HFFc6 (cell line): ENCODE data around the gene ZNF500. TPM values are rescaled to one million over a fixed set of nuclear protein-coding genes. Genes with fewer than 3 reads are reported as not detected.
A peak's percentile ranks its signal among the peaks of the same experiment; 100 is the strongest.

Experiments used
- DNase-seq: peaks from one replicate; pipeline ENCODE4 v3.0.0-alpha.2; 2018
- H3K27ac Mint-ChIP-seq: 2 replicates; pipeline ENCODE4 v1.8.0; 2020; ENCODE audit warnings: mild to moderate bottlenecking, mixed read lengths
- H3K27me3 Mint-ChIP-seq: 2 replicates; pipeline ENCODE4 v1.8.0; 2021; ENCODE audit warnings: mild to moderate bottlenecking, moderate library complexity, mixed read lengths; ENCODE audit not compliant: insufficient read depth
- H3K36me3 Mint-ChIP-seq: 2 replicates; pipeline ENCODE4 v1.8.0; 2021; ENCODE audit warnings: low read depth, mixed read lengths
- H3K4me1 Mint-ChIP-seq: 2 replicates; pipeline ENCODE4 v1.8.0; 2020; ENCODE audit warnings: low read depth, mixed read lengths
- H3K4me3 Mint-ChIP-seq: 2 replicates; pipeline ENCODE4 v1.8.0; 2020; ENCODE audit warnings: mild to moderate bottlenecking, moderate library complexity, mixed read lengths
- H3K9me3 Mint-ChIP-seq: 2 replicates; pipeline ENCODE4 v1.8.0; 2020; ENCODE audit warnings: mild to moderate bottlenecking, mixed read lengths
- total RNA-seq, 6 experiments: library from RNA; stranded (reverse); fragmentation: NEBNext Ultra II Directional; extraction: Animal tissue kit (Norgen Biotek cat#: 25700); gene quantifications; 2 replicates in 1 of 6; 3 replicates in 5 of 6; pipeline ENCODE4 v1.2.3, GENCODE V29; 2021
- TF ChIP-seq, protein P1 (sequence below): fragments of 200-600 bp; sonication (generic); IDR thresholded peaks from 2 replicates; pipeline ENCODE4 v1.5.0; 2021; ENCODE audit warnings: antibody characterized with exemption, mild to moderate bottlenecking

Gene ZNF500
- total RNA-seq, 6 experiments from 2014 or later: 8.9 to 13.4 (median 10.4) TPM

DNA sequence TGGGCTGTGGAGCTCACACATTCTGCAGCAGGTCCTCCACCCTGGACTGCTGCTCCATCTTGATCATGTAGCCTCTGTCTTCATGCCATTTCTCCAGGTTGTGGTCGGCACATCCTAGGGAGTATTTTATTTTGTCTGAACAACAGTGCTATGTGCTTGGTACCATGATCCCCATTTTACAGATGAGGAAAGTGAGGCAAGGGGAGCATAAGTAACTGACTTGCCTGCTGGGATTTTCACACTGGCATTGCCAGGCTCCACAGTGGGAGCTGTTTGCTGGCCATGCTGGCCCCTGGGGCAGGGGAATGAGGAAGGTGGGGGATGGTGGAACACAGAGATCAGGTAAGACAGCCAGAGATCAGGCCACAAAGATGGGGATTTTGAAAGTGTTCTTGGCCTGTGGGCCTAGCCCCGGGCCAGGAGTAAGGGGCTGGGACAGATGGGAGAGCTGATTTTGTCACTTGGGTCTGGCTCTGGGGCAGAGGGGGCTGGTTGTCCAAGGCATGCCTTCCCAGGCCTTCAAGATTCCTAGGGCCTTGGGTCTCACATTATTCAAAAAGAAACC lies 9.3 kb upstream of the ZNF500 start:
- TF ChIP-seq, protein P1, sequence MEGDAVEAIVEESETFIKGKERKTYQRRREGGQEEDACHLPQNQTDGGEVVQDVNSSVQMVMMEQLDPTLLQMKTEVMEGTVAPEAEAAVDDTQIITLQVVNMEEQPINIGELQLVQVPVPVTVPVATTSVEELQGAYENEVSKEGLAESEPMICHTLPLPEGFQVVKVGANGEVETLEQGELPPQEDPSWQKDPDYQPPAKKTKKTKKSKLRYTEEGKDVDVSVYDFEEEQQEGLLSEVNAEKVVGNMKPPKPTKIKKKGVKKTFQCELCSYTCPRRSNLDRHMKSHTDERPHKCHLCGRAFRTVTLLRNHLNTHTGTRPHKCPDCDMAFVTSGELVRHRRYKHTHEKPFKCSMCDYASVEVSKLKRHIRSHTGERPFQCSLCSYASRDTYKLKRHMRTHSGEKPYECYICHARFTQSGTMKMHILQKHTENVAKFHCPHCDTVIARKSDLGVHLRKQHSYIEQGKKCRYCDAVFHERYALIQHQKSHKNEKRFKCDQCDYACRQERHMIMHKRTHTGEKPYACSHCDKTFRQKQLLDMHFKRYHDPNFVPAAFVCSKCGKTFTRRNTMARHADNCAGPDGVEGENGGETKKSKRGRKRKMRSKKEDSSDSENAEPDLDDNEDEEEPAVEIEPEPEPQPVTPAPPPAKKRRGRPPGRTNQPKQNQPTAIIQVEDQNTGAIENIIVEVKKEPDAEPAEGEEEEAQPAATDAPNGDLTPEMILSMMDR: no peak
- Mint-ChIP-seq H3K9me3 (no peaks in the 10 kb centered on the region), H3K36me3 (no peaks in the 10 kb centered on the region), H3K27ac (no peak overlapping the region), H3K4me3 (no peak overlapping the region), H3K4me1 (peaks cover 12% of the 10 kb centered on the region), H3K27me3 (no peaks in the 10 kb centered on the region; the same call in none of the 2 replicates)
- no peak for DNase-seq

DNA sequence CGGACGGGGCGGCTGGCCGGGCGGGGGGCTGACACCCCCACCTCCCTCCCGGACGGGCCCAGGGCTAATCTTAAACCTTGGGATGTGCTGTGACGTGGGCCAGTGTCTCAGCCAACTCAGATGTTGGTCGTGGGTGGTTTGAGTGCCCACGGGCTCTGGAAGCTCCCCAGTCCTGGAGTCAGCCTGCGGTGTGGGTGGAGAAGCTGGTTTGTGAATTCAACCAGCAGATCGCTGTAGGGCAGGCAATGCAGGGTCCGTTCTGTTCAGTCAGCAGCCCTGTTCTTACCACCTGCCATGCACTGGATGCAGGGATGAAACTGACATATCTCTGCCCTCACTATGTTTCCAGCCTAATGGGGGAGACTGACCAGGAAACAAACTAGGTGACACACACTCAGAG lies 8.0 kb upstream of the ZNF500 start:
- TF ChIP-seq, protein P1: no peak
- Mint-ChIP-seq H3K4me1 (peaks cover 6% of the 10 kb centered on the region), H3K9me3 (no peaks in the 10 kb centered on the region), H3K27me3 (no peaks in the 10 kb centered on the region; the same call in none of the 2 replicates), H3K36me3 (no peaks in the 10 kb centered on the region), H3K4me3 (no peak overlapping the region), H3K27ac (no peak overlapping the region)
- DNase-seq: no peak

DNA sequence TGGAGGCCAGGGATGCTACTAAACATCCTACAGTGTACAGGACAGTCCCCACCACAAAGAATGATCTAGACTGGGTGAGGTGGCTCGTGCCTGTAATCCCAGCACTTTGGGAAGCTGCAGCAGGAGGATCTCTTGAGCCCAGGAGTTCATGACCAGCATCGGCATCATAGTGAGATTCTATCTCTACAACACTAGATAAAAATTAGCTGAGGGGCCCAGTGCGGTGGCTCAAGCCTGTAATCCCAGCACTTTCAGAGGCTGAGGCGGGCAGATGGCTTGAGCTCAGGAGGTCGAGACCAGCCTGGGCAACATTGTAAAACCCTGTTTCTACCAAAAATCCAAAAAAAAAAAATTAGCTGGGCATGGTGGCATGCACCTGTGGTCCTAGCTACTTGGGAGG lies 5.4 kb upstream of the ZNF500 start:
- no peaks in the 10 kb centered on the region for H3K36me3 Mint-ChIP-seq
- no peaks in the 10 kb centered on the region for H3K9me3 Mint-ChIP-seq
- H3K27me3 Mint-ChIP-seq: no peaks in the 10 kb centered on the region; the same call in 1 of the 2 replicates
- no peak overlapping the region for H3K27ac Mint-ChIP-seq
- DNase-seq: no peak
- no peak overlapping the region for H3K4me3 Mint-ChIP-seq
- TF ChIP-seq, protein P1: no peak
- H3K4me1 Mint-ChIP-seq: peaks cover 22% of the 10 kb centered on the region

DNA sequence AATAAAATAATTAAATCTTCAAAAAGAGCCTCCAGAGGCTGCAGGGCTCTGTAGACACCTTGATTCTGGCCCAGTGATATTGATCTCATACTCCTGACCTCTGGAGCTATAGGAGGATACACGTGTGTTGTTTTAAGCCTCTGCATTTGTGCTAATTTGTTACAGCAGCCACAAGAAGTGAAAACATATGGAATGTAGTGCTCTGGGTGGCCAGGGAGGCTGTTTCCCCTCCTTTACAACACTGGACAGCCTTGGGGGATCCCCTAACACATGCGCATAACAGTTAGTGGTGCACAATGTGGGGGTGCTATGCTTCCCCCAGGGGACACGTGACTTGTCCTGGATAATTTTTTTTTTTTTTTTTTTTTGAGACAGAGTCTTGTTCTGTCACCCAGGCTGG lies 4.7 kb upstream of the ZNF500 start:
- H3K36me3 Mint-ChIP-seq: no peaks in the 10 kb centered on the region
- TF ChIP-seq, protein P1: no peak
- H3K4me1 Mint-ChIP-seq: peaks cover 22% of the 10 kb centered on the region
- H3K4me3 Mint-ChIP-seq: no peak overlapping the region
- no peaks in the 10 kb centered on the region; the same call in 1 of the 2 replicates for H3K27me3 Mint-ChIP-seq
- no peak for DNase-seq
- no peaks in the 10 kb centered on the region for H3K9me3 Mint-ChIP-seq
- no peak overlapping the region for H3K27ac Mint-ChIP-seq

DNA sequence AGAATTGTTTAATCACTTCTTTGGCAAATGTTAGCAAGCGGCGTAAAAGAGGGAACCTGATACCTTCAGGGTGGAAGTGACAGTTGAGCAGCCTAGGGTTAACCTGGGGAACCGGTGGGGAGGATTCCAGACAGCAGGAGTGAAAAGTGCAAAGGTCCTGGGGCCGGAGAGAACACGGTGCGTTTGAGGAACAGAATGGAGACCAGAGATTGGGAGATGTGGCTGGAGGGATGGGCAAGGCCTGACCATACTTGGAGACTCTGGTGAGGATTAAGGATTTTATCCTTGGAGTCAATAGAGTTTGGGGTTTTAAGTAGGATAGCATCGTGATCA lies 2.3 kb upstream of the ZNF500 start:
- TF ChIP-seq, protein P1: no peak
- DNase-seq: no peak
- H3K27ac Mint-ChIP-seq: no peak overlapping the region

More for the DNA sequence above, 2.3 kb upstream of the ZNF500 start:
- no peaks in the 10 kb centered on the region for H3K36me3 Mint-ChIP-seq
- no peaks in the 10 kb centered on the region; the same call in 1 of the 2 replicates for H3K27me3 Mint-ChIP-seq
- peak overlapping the region; percentile 88 for H3K4me3 Mint-ChIP-seq
- H3K4me1 Mint-ChIP-seq: peaks cover 31% of the 10 kb centered on the region
- H3K9me3 Mint-ChIP-seq: no peaks in the 10 kb centered on the region
